G401 (cell line): Measurements from ENCODE around the gene ARPC1A. TPM values are rescaled to one million over a fixed set of nuclear protein-coding genes. Genes with fewer than 3 reads are reported as not detected.
"Not testable (repeated sequence)": the region's sequence is repeated elsewhere in the genome, so short reads cannot be mapped to it uniquely, and the experiment has no call there.

ENCODE experiments used
- DNase-seq: peaks from one replicate; pipeline ENCODE4 v3.0.0-alpha.2; 2015; ENCODE audit warnings: low spot score
- in situ Hi-C: cut with HindIII; loops from 2 replicates; pipeline ENCODE4 v1.10.0; 2016; ENCODE audit warnings: low sequenced_read_pairs, mixed read lengths
- total RNA-seq: library from RNA; depleted of rRNA; stranded (reverse); fragments of >200 nt; shearing (Covaris generic); gene quantifications from 2 replicates; pipeline ENCODE4 v1.2.3, GENCODE V29; 2014

The ARPC1A gene
- total RNA-seq, 1 experiment from 2014 or later, result 121 TPM

GRCh38 chr7:99383203-99383602, 57.5 kb downstream of the ARPC1A start:
- DNase-seq, result no peak
- in situ Hi-C loops, result no loop called here

DNA sequence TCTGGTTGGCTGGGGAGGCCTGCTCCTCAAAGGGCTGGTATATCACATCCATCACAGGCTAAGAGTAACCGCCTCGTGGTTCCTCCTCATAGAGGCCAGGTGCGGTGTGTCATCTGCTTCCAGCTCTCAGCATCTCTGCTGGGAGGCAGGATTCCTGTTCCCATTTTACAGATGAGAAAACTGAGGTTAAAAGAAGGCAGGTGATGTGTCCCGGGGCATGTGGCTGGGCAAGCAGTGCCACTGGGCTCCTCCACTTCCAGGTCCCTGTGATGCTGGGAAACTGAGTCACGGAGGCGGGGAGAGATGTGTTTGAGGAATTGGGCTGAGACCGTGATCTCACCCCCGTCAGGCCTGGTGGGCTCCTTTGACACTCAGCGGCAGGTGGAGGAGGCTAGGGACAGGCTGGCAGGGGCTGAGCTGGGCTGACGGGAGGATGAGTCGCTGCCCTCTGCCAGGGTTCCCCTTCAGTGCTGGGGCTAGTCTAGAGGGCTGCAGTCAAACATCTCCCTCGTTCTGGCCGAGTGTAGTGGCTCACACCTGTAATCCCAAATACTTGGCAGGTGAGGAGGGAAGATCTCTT, 58.2 kb downstream of the ARPC1A start:
- DNase-seq, result no peak
- in situ Hi-C loops, result no loop called here

DNA sequence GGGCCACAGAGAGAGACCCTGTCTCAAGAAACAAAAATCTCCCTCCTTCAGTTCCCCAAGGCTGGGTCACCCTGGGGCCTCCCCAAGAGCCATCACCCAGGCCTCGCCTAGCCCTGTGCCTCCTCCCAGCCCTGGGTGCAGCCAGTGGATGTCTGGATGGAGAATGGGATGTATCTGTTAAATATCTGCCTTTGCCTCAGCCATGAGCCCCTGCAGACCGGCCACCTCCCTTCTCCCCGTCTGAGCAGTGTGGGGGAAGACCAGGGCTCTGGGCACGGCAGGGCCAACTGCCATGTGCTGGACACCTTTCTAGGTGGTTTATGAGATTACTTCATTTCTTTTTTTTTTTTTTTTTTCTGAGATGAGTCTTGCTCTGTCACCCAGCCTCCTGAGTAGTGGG, 58.8 kb downstream of the ARPC1A start:
- in situ Hi-C loops, result no loop called here

GRCh38 chr7:99385564-99385963, 59.9 kb downstream of the ARPC1A start:
- in situ Hi-C loops, result no loop called here
- no peak for DNase-seq

More for the DNA sequence above, 58.8 kb downstream of the ARPC1A start:
- DNase-seq, result no peak

DNA sequence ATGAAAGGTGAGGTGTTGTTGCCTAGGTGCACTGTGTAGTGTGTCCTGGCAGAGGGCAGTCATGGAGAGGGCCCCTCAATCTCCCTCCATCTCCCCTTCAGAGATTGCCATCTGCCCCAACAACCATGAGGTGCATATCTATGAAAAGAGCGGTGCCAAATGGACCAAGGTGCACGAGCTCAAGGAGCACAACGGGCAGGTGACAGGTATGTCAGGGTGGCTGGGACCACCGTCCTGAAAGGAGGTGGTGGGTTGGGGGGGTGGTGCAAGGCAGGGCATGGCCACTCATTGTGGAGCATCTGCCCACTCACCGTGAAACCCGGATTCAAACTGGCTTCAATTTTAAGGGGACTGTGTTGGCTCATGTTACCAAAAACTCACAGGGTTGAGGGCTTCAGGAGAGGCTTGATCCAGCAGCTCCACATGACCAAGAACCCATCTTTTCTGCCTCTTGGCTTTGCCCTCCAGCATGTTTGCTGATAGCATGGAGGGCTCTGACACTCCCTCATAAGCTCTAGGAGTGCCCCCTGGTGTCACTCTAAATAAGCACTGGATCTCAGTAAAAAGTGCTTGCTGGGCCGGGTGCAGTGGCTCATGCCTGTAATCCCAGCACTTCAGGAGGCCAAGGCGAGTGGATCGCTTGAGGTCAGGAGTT, 61.0 kb downstream of the ARPC1A start:
- DNase-seq, result no peak
- in situ Hi-C loops, result no loop called here

GRCh38 chr7:99387239-99387635, 61.5 kb downstream of the ARPC1A start:
- in situ Hi-C loops, DNase-seq: not testable (repeated sequence)

DNA sequence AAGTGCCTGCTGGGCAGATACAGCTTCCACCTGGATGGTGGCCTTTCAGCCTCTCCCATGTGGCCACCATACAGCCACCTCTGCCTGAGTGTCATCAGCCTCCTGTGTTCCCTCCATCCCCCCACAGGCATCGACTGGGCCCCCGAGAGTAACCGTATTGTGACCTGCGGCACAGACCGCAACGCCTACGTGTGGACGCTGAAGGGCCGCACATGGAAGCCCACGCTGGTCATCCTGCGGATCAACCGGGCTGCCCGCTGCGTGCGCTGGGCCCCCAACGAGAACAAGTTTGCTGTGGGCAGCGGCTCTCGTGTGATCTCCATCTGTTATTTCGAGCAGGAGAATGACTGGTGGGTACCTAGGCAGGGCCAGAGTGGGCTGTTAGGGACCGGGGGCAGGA, 62.2 kb downstream of the ARPC1A start:
- in situ Hi-C loops, result no loop called here
- DNase-seq, result no peak

GRCh38 chr7:99389772-99390171, 64.1 kb downstream of the ARPC1A start:
- in situ Hi-C loops, result no loop called here
- DNase-seq, result no peak

DNA sequence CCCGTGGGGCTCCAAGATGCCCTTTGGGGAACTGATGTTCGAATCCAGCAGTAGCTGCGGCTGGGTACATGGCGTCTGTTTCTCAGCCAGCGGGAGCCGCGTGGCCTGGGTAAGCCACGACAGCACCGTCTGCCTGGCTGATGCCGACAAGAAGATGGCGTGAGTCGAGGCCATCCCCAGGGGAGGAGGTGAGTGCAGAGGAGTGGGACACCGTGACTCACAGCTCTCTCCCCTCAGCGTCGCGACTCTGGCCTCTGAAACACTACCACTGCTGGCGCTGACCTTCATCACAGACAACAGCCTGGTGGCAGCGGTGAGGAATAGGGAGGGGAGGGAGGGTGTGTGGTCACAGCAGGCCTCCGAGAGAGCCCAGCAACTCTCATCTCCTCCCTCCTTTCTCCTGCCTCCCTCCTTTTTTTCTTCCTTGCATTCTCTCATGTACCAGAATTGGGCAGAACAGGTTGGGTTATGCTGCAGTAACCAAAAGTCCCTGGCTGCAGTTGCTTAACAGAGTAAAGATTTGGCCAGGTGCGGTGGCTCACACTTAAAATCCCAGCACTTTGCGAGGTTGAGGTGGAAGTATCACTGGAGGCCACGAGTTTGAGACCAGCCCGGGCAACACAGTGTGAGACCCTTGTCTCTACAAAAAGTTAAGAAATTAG, 65.4 kb downstream of the ARPC1A start:
- in situ Hi-C loops, result no loop called here
- no peak for DNase-seq

- in situ Hi-C loops, result no loop called here
- DNase-seq, result no peak
These were observed 66.3 kb downstream of the ARPC1A start for GRCh38 chr7:99392046-99392445.

GRCh38 chr7:99392659-99393354, 67.1 kb downstream of the ARPC1A start:
- in situ Hi-C loops, result no loop called here

DNA sequence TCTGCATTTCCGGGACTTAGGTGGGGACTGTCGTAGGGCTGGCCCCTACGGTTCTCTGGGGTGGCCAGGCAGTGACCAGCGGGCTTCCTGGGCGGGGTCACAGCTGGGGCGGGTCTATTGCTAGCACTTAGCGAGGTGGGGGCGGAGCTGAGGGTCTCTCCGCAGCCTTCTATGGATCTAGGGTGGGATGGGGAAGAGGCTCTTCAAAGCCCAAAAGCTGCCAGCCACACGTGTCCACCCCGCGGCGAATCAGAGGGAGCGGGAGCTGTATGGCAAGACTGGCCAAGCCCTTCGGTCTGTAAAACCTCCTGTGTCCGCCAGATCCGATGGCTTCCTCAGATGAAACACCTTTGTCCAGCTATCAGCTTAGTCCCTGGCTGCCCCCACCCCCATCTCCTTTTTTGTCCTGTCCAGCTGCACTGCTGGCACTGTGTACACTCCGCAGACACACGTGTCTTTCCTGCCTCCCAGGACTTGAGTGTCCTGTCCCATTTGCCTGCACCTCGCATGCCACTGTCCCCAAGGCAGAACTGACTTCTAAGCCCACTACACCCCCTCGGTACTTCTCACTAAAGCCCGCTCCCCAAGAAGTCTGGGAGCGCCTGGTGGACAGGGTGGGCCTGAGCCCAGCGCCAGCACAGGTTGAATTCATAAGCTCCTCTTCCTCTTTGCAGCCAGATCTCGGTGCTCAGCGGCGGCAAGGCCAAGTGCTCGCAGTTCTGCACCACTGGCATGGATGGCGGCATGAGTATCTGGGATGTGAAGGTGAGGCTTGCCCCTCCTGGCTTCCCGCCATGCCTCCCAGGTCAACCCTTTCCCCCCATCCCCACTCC, 67.9 kb downstream of the ARPC1A start:
- DNase-seq, result peak; percentile 66
- in situ Hi-C loops, result no loop called here

More at GRCh38 chr7:99392659-99393354, 67.1 kb downstream of the ARPC1A start:
- DNase-seq, result peak; percentile 82

DNA sequence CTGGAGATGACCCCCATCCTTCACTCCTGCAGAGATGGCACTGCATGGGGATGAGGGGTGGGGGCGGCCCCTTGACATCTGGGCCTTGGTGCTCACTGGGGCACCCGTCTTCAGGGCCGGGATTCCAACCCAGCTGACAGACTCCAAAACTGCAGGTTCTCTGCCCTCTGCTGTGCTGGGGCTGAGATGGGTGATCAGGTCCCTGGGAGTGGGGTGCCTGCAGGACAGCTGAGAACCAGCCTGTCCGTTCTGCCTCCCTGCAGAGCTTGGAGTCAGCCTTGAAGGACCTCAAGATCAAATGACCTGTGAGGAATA, 68.4 kb downstream of the ARPC1A start:
- no peak for DNase-seq
- in situ Hi-C loops, result no loop called here

GRCh38 chr7:99395616-99396327, 70.1 kb downstream of the ARPC1A start:
- DNase-seq, result no peak
- in situ Hi-C loops, result no loop called here

DNA sequence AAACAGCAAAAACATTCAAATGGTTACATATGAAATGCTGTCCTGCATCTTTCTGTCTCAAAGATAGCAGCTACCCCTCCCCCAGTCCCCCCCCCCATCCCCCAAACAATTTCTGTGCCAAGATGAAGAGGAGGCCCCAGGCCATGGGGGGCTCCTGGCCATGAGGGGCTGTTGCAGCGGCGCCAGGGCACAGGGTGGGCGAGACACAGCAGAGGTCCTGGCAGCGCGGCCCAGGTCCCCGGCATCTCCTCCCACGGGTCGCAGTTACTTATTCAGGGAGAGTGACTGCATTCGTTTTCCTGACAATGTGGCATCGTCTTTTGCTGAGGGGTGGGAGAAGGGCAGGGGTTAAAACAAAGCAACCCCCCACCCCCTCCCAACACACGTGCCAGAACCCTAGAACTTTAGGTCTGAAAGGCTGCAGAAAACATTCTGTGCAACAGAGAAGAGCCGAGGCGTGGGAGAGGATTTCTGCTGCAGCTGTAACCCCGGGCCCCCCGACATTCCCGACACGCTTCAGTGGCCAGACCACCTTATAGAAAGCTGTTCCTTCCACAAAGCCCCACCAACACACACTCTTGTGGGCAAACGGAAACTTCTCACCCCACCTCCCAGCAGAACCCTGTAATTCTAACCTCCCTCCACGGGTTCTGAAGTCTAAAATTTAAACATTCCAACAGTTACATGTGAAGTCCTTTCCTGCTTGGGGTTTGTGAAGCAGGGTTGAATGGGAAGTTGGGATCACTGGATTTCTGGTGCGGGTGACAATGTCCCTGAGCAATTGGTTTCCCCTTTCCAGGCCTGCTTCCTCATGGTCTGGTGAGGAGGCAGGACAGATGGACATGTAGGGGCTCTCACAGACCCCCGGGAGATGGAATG, 71.0 kb downstream of the ARPC1A start:
- no peak for DNase-seq
- in situ Hi-C loops, result no loop called here

DNA sequence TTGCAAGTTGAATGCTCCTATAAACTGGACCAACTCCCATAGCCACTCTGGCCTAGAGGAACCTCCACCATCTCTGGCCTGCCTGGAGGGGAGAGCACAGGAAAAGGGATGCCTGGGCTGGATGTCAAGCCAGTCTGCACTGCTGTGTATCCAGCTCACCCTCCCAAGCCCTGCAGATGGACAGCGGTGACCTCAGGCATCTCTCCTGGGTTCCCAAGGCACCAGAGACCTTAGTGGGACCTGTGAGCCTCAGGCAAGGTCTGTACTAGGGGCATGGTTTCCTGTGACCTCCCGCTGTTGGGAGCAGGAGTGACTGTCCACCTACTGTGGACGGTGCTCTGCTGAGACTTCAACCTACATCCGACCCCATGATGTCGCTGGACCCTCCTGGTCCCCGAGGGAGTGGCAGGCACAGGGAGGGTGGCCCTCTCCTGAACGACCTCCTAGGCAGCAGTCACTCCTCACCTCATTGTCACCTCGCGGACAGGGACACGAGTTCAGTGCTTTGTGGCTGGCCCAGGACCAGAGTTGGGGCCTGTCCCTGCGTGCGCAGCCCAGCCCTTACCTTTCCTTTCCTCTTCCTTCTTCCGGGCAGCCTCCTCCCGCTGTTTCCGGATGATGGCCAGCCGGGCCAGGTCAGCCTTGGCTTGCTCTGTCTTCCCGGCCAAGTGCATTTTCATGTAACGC, 71.7 kb downstream of the ARPC1A start:
- DNase-seq, result no peak
- in situ Hi-C loops, result no loop called here

GRCh38 chr7:99398891-99399445, 73.3 kb downstream of the ARPC1A start:
- in situ Hi-C loops, result no loop called here
- DNase-seq, result no peak
